AG08395 (cell line): ENCODE measurements around the gene CHMP6.
A peak's percentile ranks its signal among the peaks of the same experiment; 100 is the strongest.

ENCODE experiments used
- DNase-seq: peaks from one replicate; pipeline ENCODE4 v3.0.0; 2012; ENCODE audit warnings: mixed read lengths, low spot score

The CHMP6 gene

GRCh38 chr17:81043725-81044427 lies 52.2 kb downstream of the CHMP6 start:
- no peak for DNase-seq

- no peak for DNase-seq
These were observed 52.8 kb downstream of the CHMP6 start for GRCh38 chr17:81044428-81044763.

GRCh38 chr17:81044764-81045589 lies 53.3 kb downstream of the CHMP6 start:
- DNase-seq: peak; percentile 70

GRCh38 chr17:81045590-81046095 lies 54.0 kb downstream of the CHMP6 start:
- DNase-seq: no peak

GRCh38 chr17:81046132-81046769 lies 54.6 kb downstream of the CHMP6 start:
- DNase-seq: no peak

- DNase-seq: no peak
These were observed 55.2 kb downstream of the CHMP6 start for GRCh38 chr17:81046770-81047359.

GRCh38 chr17:81048827-81049371 lies 57.3 kb downstream of the CHMP6 start:
- DNase-seq: no peak

GRCh38 chr17:81049372-81049911 lies 57.8 kb downstream of the CHMP6 start:
- DNase-seq: no peak
